Mucosa of rectum (tissue), 2 donors: ENCODE measurements around the gene FMNL3.

Experiments
- H3K27ac ChIP-seq, 2 donors: one replicate each; pipeline ENCODE4 v1.7.0; 2013; ENCODE audit warnings: inconsistent platforms in 2 of 2, low read depth in 2 of 2, low read length in 2 of 2
- H3K27me3 ChIP-seq, 2 donors: one replicate each; pipeline ENCODE4 v1.7.0; 2013; ENCODE audit warnings: low read length in 2 of 2; ENCODE audit not compliant: control insufficient read depth in 2 of 2, insufficient read depth in 2 of 2
- H3K36me3 ChIP-seq, 2 donors: one replicate each; pipeline ENCODE4 v1.7.0; 2013; ENCODE audit warnings: low read length in 2 of 2; ENCODE audit not compliant: control insufficient read depth in 2 of 2, insufficient read depth in 2 of 2
- H3K4me1 ChIP-seq, 2 donors: one replicate each; pipeline ENCODE4 v1.7.0; 2013; ENCODE audit warnings: low read length in 2 of 2, mild to moderate bottlenecking in 1 of 2; ENCODE audit not compliant: control insufficient read depth in 2 of 2, insufficient read depth in 2 of 2
- H3K4me3 ChIP-seq, 2 donors: one replicate each; pipeline ENCODE4 v1.7.0; 2013; ENCODE audit warnings: low read length in 2 of 2
- H3K9ac ChIP-seq, 2 donors: one replicate each; pipeline ENCODE4 v1.7.0; 2013; ENCODE audit warnings: low read length in 2 of 2, low read depth in 1 of 2, mild to moderate bottlenecking in 1 of 2
- H3K9me3 ChIP-seq, 2 donors: one replicate each; pipeline ENCODE4 v1.7.0; 2013; ENCODE audit warnings: low read length in 2 of 2; ENCODE audit not compliant: control insufficient read depth in 2 of 2
- donor health status: healthy.
- donor health status: Normal muscosa, but diverticular disease.

Gene FMNL3

GRCh38 chr12:49644620-49644994 lies 62.6 kb downstream of the FMNL3 start:
- Histone ChIP-seq H3K9ac (no peak overlapping the region), H3K27ac (no peak overlapping the region), H3K4me3 (no peak overlapping the region), H3K4me1 (peaks cover 3 to 11% of the 10 kb centered on the region in 2 donors), H3K9me3 (no peaks in the 10 kb centered on the region), H3K36me3 (peaks cover 2 to 27% of the 10 kb centered on the region in 2 donors), H3K27me3 (no peaks in the 10 kb centered on the region)

GRCh38 chr12:49643961-49644619 lies 63.1 kb downstream of the FMNL3 start:
- Histone ChIP-seq H3K9me3 (no peaks in the 10 kb centered on the region), H3K9ac (no peak overlapping the region), H3K4me1 (peaks cover 3 to 11% of the 10 kb centered on the region in 2 donors), H3K36me3 (peaks cover 2 to 27% of the 10 kb centered on the region in 2 donors), H3K27ac (no peak overlapping the region), H3K4me3 (no peak overlapping the region), H3K27me3 (no peaks in the 10 kb centered on the region)

- H3K27ac ChIP-seq: no peak overlapping the region
- H3K36me3 ChIP-seq: peaks cover 2 to 26% of the 10 kb centered on the region in 2 donors
These were observed 64.1 kb downstream of the FMNL3 start for GRCh38 chr12:49643135-49643534.

GRCh38 chr12:49642370-49642802 lies 64.8 kb downstream of the FMNL3 start:
- Histone ChIP-seq H3K27ac (no peak overlapping the region), H3K4me3 (no peak overlapping the region), H3K9ac (no peak overlapping the region), H3K9me3 (no peaks in the 10 kb centered on the region), H3K4me1 (peaks cover 0 to 9% of the 10 kb centered on the region in 2 donors), H3K27me3 (no peaks in the 10 kb centered on the region), H3K36me3 (peaks cover 2 to 24% of the 10 kb centered on the region in 2 donors)

More at GRCh38 chr12:49643135-49643534, 64.1 kb downstream of the FMNL3 start:
- Histone ChIP-seq H3K4me1 (peaks cover under 1 to 9% of the 10 kb centered on the region in 2 donors), H3K9me3 (no peaks in the 10 kb centered on the region), H3K27me3 (no peaks in the 10 kb centered on the region), H3K9ac (no peak overlapping the region), H3K4me3 (no peak overlapping the region)

GRCh38 chr12:49641748-49642369 lies 65.3 kb downstream of the FMNL3 start:
- no peak overlapping the region for H3K27ac ChIP-seq
- H3K4me3 ChIP-seq: no peak overlapping the region
- peaks cover 0 to 9% of the 10 kb centered on the region in 2 donors for H3K4me1 ChIP-seq
- H3K27me3 ChIP-seq: no peaks in the 10 kb centered on the region
- H3K9ac ChIP-seq: no peak overlapping the region
- H3K36me3 ChIP-seq: peaks cover 2 to 24% of the 10 kb centered on the region in 2 donors
- no peaks in the 10 kb centered on the region for H3K9me3 ChIP-seq

GRCh38 chr12:49636979-49637755 lies 70.0 kb downstream of the FMNL3 start:
- no peak overlapping the region for H3K4me3 ChIP-seq
- no peaks in the 10 kb centered on the region for H3K27me3 ChIP-seq
- H3K9ac ChIP-seq: no peak overlapping the region
- peaks cover 0 to 5% of the 10 kb centered on the region in 2 donors for H3K36me3 ChIP-seq
- no peaks in the 10 kb centered on the region for H3K9me3 ChIP-seq
- peaks cover 0 to 2% of the 10 kb centered on the region in 2 donors for H3K4me1 ChIP-seq
- H3K27ac ChIP-seq: no peak overlapping the region

GRCh38 chr12:49636574-49636973 lies 70.6 kb downstream of the FMNL3 start:
- Histone ChIP-seq H3K4me1 (peaks cover 0 to 2% of the 10 kb centered on the region in 2 donors), H3K4me3 (no peak overlapping the region), H3K36me3 (peaks cover 0 to 3% of the 10 kb centered on the region in 2 donors), H3K27me3 (no peaks in the 10 kb centered on the region), H3K9me3 (no peaks in the 10 kb centered on the region), H3K9ac (no peak overlapping the region), H3K27ac (no peak overlapping the region)

GRCh38 chr12:49635656-49636055 lies 71.5 kb downstream of the FMNL3 start:
- Histone ChIP-seq H3K4me3 (no peak overlapping the region), H3K9ac (no peak overlapping the region), H3K27ac (no peak overlapping the region), H3K27me3 (no peaks in the 10 kb centered on the region), H3K4me1 (peaks cover 0 to 2% of the 10 kb centered on the region in 2 donors), H3K9me3 (no peaks in the 10 kb centered on the region), H3K36me3 (no peaks in the 10 kb centered on the region)

GRCh38 chr12:49635036-49635435 lies 72.2 kb downstream of the FMNL3 start:
- no peak overlapping the region for H3K4me3 ChIP-seq
- no peaks in the 10 kb centered on the region for H3K27me3 ChIP-seq
- no peak overlapping the region for H3K27ac ChIP-seq
- no peaks in the 10 kb centered on the region for H3K9me3 ChIP-seq
- no peaks in the 10 kb centered on the region for H3K36me3 ChIP-seq
- peaks cover 0 to 2% of the 10 kb centered on the region in 2 donors for H3K4me1 ChIP-seq
- no peak overlapping the region for H3K9ac ChIP-seq
